Ascending aorta (tissue), 2 donors: ENCODE measurements around the gene LKAAEAR1. TPM values are rescaled to one million over a fixed set of nuclear protein-coding genes. Genes with fewer than 3 reads are reported as not detected.
A peak's percentile ranks its signal among the peaks of the same experiment; 100 is the strongest.

Experiments
- DNase-seq, 2 donors: peaks; one replicate each; pipeline ENCODE4 v3.0.0-alpha.2; 2019; ENCODE audit warnings: low spot score in 2 of 2
- H3K27ac ChIP-seq, 2 donors: fragments of 200-600 bp; sonication (generic); one replicate each; pipeline ENCODE4 v1.5.1; 2016 to 2017; ENCODE audit warnings: mild to moderate bottlenecking in 1 of 2
- H3K27me3 ChIP-seq: fragments of 200-600 bp; sonication (generic); one replicate; pipeline ENCODE4 v1.5.1; 2017
- H3K36me3 ChIP-seq, 2 donors: fragments of 200-600 bp; sonication (generic); one replicate each; pipeline ENCODE4 v1.5.1; 2016
- H3K4me1 ChIP-seq, 2 donors: fragments of 200-600 bp; sonication (generic); one replicate each; pipeline ENCODE4 v1.5.1; 2016 to 2017; ENCODE audit warnings: mild to moderate bottlenecking in 1 of 2
- H3K4me3 ChIP-seq, 2 donors: fragments of 200-600 bp; sonication (generic); one replicate each; pipeline ENCODE4 v1.5.1; 2016 to 2017; ENCODE audit warnings: mild to moderate bottlenecking in 1 of 2
- H3K9me3 ChIP-seq, 2 donors: fragments of 200-600 bp; sonication (generic); one replicate each; pipeline ENCODE4 v1.5.1; 2016
- CTCF ChIP-seq, 3 experiments: fragments of 200-600 bp in 2 of 3; fragments of 450-650 bp in 1 of 3; sonication (generic) in 2 of 3; IDR thresholded peaks; one replicate each; pipeline ENCODE4 v1.5.1; 2016 to 2019; ENCODE audit warnings: antibody characterized with exemption in 3 of 3, mild to moderate bottlenecking in 1 of 3, moderate library complexity in 1 of 3
- intact Hi-C: fragments of 100-400 bp; cut with DNase I; formaldehyde crosslinking; loops from one replicate; pipeline ENCODE4 v1.15.1; 2023
- total RNA-seq: library from RNA; depleted of rRNA; stranded (reverse); fragments of >200 nt; gene quantifications from one replicate; pipeline ENCODE4 v1.1.0, GENCODE V29; 2016

LKAAEAR1 gene
- total RNA-seq, 1 donor from 2014 or later: not detected

- no peak overlapping the region for H3K27ac ChIP-seq
- peaks cover 10% of the 10 kb centered on the region in 2 donors for H3K36me3 ChIP-seq
- peaks cover 5 to 20% of the 10 kb centered on the region in 2 donors for H3K4me1 ChIP-seq
- H3K9me3 ChIP-seq: no peaks in the 10 kb centered on the region
- TF ChIP-seq CTCF (IDR thresholded peaks at IDR 0.05): no peak
- intact Hi-C loops: no loop called here
- H3K4me3 ChIP-seq: peak overlapping the region; percentile 47 to 56
- no peak for DNase-seq
- peaks cover 27% of the 10 kb centered on the region for H3K27me3 ChIP-seq
Measured at GRCh38 chr20:64038224-64038564, 46.0 kb downstream of the LKAAEAR1 start.

DNA sequence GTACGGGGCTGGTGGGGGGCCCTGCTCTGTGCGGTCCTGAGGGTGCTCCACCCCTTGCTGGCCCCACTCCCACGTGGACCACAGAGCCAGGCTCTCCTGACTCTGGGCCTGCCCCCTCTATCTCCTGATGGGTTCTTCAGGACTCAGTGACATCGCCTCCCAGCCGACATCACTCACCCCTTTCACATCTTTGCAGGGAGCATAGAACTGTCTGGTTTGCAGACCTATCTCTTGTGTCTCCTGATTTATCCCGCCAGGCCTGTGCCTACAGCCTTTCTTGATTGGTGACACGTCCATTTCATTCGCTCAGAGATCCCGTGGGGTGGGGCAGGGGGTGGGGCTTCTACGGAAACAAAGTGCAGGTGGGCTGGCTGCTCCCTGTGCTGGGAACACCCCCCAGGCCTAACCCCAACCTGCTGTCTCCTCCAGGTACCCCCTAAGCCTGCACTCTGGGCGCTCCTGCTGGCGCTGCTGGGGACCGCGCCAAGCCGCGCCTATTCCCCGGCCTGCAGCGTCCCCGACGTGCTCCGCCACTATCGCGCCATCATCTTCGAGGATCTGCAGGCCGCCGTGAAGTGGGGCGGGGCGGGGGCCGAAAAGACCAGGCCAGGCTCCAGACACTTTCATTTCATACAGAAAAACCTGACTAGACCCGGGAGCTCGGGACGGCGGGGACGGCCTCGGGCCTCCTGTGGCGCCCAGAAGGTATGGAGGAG, 46.5 kb downstream of the LKAAEAR1 start:
- H3K4me1 ChIP-seq: peaks cover 5 to 20% of the 10 kb centered on the region in 2 donors
- H3K9me3 ChIP-seq: no peaks in the 10 kb centered on the region
- H3K27ac ChIP-seq: no peak overlapping the region
- peak overlapping the region in 1 of 2 donors; percentile 56 for H3K4me3 ChIP-seq
- peaks cover 14 to 16% of the 10 kb centered on the region in 2 donors for H3K36me3 ChIP-seq
- no peak for TF ChIP-seq CTCF (IDR thresholded peaks at IDR 0.05)
- no peak for DNase-seq
- peaks cover 27% of the 10 kb centered on the region for H3K27me3 ChIP-seq
- intact Hi-C loops: no loop called here

DNA sequence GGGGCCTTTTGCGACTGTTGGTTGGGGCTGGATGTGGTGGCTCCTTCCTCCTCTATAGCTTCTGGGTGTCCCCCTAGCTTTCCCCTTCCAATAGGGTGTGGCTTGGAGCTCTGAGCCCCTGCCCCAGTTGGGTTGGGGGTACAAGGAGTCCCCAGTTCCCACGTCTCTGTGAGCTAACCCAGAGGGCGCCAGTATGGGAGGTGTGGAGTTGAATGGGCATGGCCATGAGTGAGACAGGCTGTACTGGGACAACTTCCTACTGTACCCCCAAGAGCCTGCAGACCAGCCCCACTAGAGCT, 47.0 kb downstream of the LKAAEAR1 start:
- Histone ChIP-seq H3K27me3 (peaks cover 27% of the 10 kb centered on the region), H3K27ac (no peak overlapping the region), H3K36me3 (peaks cover 19 to 21% of the 10 kb centered on the region in 2 donors), H3K4me3 (no peak overlapping the region), H3K9me3 (no peaks in the 10 kb centered on the region), H3K4me1 (peaks cover 5 to 18% of the 10 kb centered on the region in 2 donors)
- intact Hi-C loops: no loop called here
- TF ChIP-seq CTCF (IDR thresholded peaks at IDR 0.05): no peak
- no peak for DNase-seq

GRCh38 chr20:64036346-64037198, 47.6 kb downstream of the LKAAEAR1 start:
- intact Hi-C loops: no loop called here
- H3K4me1 ChIP-seq: peaks cover 5 to 15% of the 10 kb centered on the region in 2 donors
- H3K4me3 ChIP-seq: no peak overlapping the region
- no peaks in the 10 kb centered on the region for H3K9me3 ChIP-seq
- DNase-seq: no peak
- H3K27ac ChIP-seq: no peak overlapping the region
- peaks cover 22% of the 10 kb centered on the region for H3K27me3 ChIP-seq
- H3K36me3 ChIP-seq: peaks cover 25 to 26% of the 10 kb centered on the region in 2 donors
- TF ChIP-seq CTCF (IDR thresholded peaks at IDR 0.05): no peak

- no peak for DNase-seq
- Histone ChIP-seq H3K36me3 (peaks cover 28 to 33% of the 10 kb centered on the region in 2 donors), H3K27ac (no peak within 1 kb of the TSS), H3K9me3 (no peaks in the 10 kb centered on the region), H3K4me1 (peaks cover 5 to 15% of the 10 kb centered on the region in 2 donors), H3K27me3 (peaks cover 16% of the 10 kb centered on the region), H3K4me3 (no peak within 1 kb of the TSS)
- intact Hi-C loops: no loop called here
- TF ChIP-seq CTCF (IDR thresholded peaks at IDR 0.05): no peak
Measured at GRCh38 chr20:64035933-64036345, 48.3 kb downstream of the LKAAEAR1 start, which contains the start of gene C20orf204. Gene C20orf204, plus strand, starts transcription at chr20:64036182. Its CDS starts 142 bp downstream, at chr20:64036324.
